SK-N-SH (cell line): ENCODE data around the gene XIRP1. TPM values are rescaled to one million over a fixed set of nuclear protein-coding genes. Genes with fewer than 3 reads are reported as not detected.

Experiments used
- CTCF ChIA-PET: fragments of 300-600, 350-600 bp; formaldehyde crosslinking; extraction: SDS; loops from one replicate; lab custom pipeline; 2021; lab: Yijun Ruan, JAX
- POLR2A ChIA-PET: fragments of 350-600 bp; sonication (Branson Sonifier 250); formaldehyde crosslinking; extraction: SDS; loops from one replicate; lab custom pipeline; 2020; ENCODE audit warnings: antibody characterized with exemption, inconsistent platforms; lab: Yijun Ruan, JAX
- DNase-seq: peaks from one replicate; pipeline ENCODE4 v3.0.0; 2012
- H2AFZ ChIP-seq: fragments of 200-600 bp; sonication (generic); 2 replicates; pipeline ENCODE4 v1.8.1; 2016; ENCODE audit warnings: antibody characterized with exemption, mild to moderate bottlenecking, low read depth
- H3F3A ChIP-seq: fragments of 200-600 bp; sonication (generic); replicated peaks from 2 replicates; pipeline ENCODE3; 2016; ENCODE audit warnings: antibody characterized with exemption, mild to moderate bottlenecking; ENCODE audit not compliant: insufficient read depth
- H3K27ac ChIP-seq, 2 experiments: fragments of 200-500 bp in 1 of 2; fragments of 200-600 bp in 1 of 2; sonication (Bioruptor generic) in 1 of 2; sonication (generic), shearing (Covaris generic) in 1 of 2; 2 replicates each; pipeline versions ENCODE4 v1.5.1 to v1.6.1; 2014 to 2016; ENCODE audit warnings: low read depth in 2 of 2, inconsistent platforms in 1 of 2, low read length in 1 of 2, mild to moderate bottlenecking in 1 of 2, mixed read lengths in 1 of 2
- H3K27me3 ChIP-seq: fragments of 200-600 bp; sonication (generic), shearing (Covaris generic); 2 replicates; pipeline ENCODE4 v1.6.1; 2016; ENCODE audit warnings: mixed run types; ENCODE audit not compliant: insufficient read depth
- H3K36me3 ChIP-seq, 2 experiments: fragments of 200-500 bp in 1 of 2; fragments of 200-600 bp in 1 of 2; sonication (Bioruptor generic) in 1 of 2; sonication (generic) in 1 of 2; replicated peaks in 1 of 2; 2 replicates each; pipeline versions ENCODE3 to v1.5.1; 2014 to 2016; ENCODE audit warnings: low read length in 1 of 2, mild to moderate bottlenecking in 1 of 2; ENCODE audit not compliant: insufficient read depth in 2 of 2, control insufficient read depth in 1 of 2
- H3K4me1 ChIP-seq, 2 experiments: fragments of 200-500 bp in 1 of 2; fragments of 200-600 bp in 1 of 2; sonication (Bioruptor generic) in 1 of 2; sonication (generic), shearing (Covaris generic) in 1 of 2; 2 replicates each; pipeline versions ENCODE4 v1.5.1 to v1.6.1; 2014 to 2016; ENCODE audit warnings: low read depth in 1 of 2, low read length in 1 of 2, mixed run types in 1 of 2; ENCODE audit not compliant: insufficient read depth in 2 of 2, control insufficient read depth in 1 of 2
- H3K4me2 ChIP-seq: fragments of 200-600 bp; sonication (generic), shearing (Covaris generic); 2 replicates; pipeline ENCODE4 v1.6.1; 2017; ENCODE audit warnings: mixed run types
- H3K4me3 ChIP-seq, 2 experiments: fragments of 200-500 bp in 1 of 2; fragments of 200-600 bp in 1 of 2; sonication (Bioruptor generic) in 1 of 2; sonication (generic), shearing (Covaris generic) in 1 of 2; 2 replicates each; pipeline versions ENCODE4 v1.5.1 to v1.8.1; 2014 to 2016; ENCODE audit warnings: low read depth in 2 of 2, inconsistent platforms in 1 of 2, low read length in 1 of 2, mild to moderate bottlenecking in 1 of 2, mixed read lengths in 1 of 2, moderate library complexity in 1 of 2
- H3K79me2 ChIP-seq: fragments of 200-600 bp; sonication (generic); 2 replicates; pipeline ENCODE4 v1.8.1; 2017; ENCODE audit warnings: mild to moderate bottlenecking; ENCODE audit not compliant: insufficient read depth
- H3K9ac ChIP-seq: fragments of 200-600 bp; sonication (generic); 2 replicates; pipeline ENCODE4 v1.6.1; 2017; ENCODE audit warnings: mixed run types
- H3K9me2 ChIP-seq: fragments of 200-600 bp; sonication (generic); 2 replicates; pipeline ENCODE4 v1.6.1; 2017; ENCODE audit warnings: mixed run types
- H3K9me3 ChIP-seq: fragments of 200-600 bp; sonication (generic); 2 replicates; pipeline ENCODE4 v1.6.1; 2017; ENCODE audit warnings: mixed run types, mild to moderate bottlenecking, moderate library complexity
- H4K20me1 ChIP-seq: fragments of 200-600 bp; sonication (generic); 2 replicates; pipeline ENCODE4 v1.6.1; 2017; ENCODE audit warnings: mild to moderate bottlenecking, mixed run types; ENCODE audit not compliant: insufficient read depth
- ELF1 ChIP-seq: IDR thresholded peaks from 2 replicates; pipeline ENCODE4 v1.4.0; 2012
- EP300 ChIP-seq, 2 experiments: IDR thresholded peaks; 2 replicates each; pipeline versions ENCODE4 v1.4.0 to v1.6.1; 2012; ENCODE audit warnings: borderline replicate concordance in 1 of 2, low read depth in 1 of 2, low read length in 1 of 2
- FOSL2 ChIP-seq: IDR thresholded peaks from 2 replicates; pipeline ENCODE4 v1.4.0; 2012; ENCODE audit warnings: low read depth, mild to moderate bottlenecking, moderate library complexity, borderline replicate concordance
- FOXM1 ChIP-seq: IDR thresholded peaks from 2 replicates; pipeline ENCODE4 v1.4.0; 2012; ENCODE audit warnings: low read depth, mild to moderate bottlenecking
- GABPA ChIP-seq: IDR thresholded peaks from 2 replicates; pipeline ENCODE4 v1.4.0; 2012; ENCODE audit warnings: low read depth, mild to moderate bottlenecking
- JUND ChIP-seq: IDR thresholded peaks from 2 replicates; pipeline ENCODE4 v1.4.0; 2012
- MEF2A ChIP-seq: IDR thresholded peaks from 2 replicates; pipeline ENCODE4 v1.4.0; 2012; ENCODE audit warnings: low read depth, borderline replicate concordance
- NRF1 ChIP-seq: IDR thresholded peaks from 2 replicates; pipeline ENCODE4 v1.6.1; 2012; ENCODE audit warnings: low read depth, mild to moderate bottlenecking, low read length
- POLR2AphosphoS5 ChIP-seq: IDR thresholded peaks from 2 replicates; pipeline ENCODE4 v1.6.1; 2012; ENCODE audit warnings: low read depth, low read length
- RAD21 ChIP-seq: IDR thresholded peaks from 2 replicates; pipeline ENCODE4 v1.6.1; 2012; ENCODE audit warnings: mild to moderate bottlenecking, low read length
- RFX5 ChIP-seq: IDR thresholded peaks from 2 replicates; pipeline ENCODE4 v1.6.1; 2012; ENCODE audit warnings: mild to moderate bottlenecking, improper control_type of control experiment, low read length
- SIN3A ChIP-seq: IDR thresholded peaks from 2 replicates; pipeline ENCODE4 v1.6.1; 2012; ENCODE audit warnings: low read depth, mild to moderate bottlenecking, low read length, moderate library complexity, borderline replicate concordance
- SMC3 ChIP-seq: IDR thresholded peaks from 2 replicates; pipeline ENCODE4 v1.6.1; 2012; ENCODE audit warnings: low read depth, low read length, improper control_type of control experiment
- TAF1 ChIP-seq: IDR thresholded peaks from 2 replicates; pipeline ENCODE4 v1.6.1; 2012; ENCODE audit warnings: low read depth, mild to moderate bottlenecking, low read length, moderate library complexity, borderline replicate concordance
- TCF12 ChIP-seq: IDR thresholded peaks from 2 replicates; pipeline ENCODE4 v1.4.0; 2012
- WGBS: methylation state at CpG from one replicate; pipeline ENCODE4 v1.1.6; 2017; ENCODE audit warnings: low lambda C conversion rate; 5-methylcytosine and 5-hydroxymethylcytosine counted together
- polyA plus RNA-seq, 3 experiments: library from polyadenylated mRNA; depleted of rRNA; stranded (reverse); fragments of >200 nt; gene quantifications; 2 replicates each; pipeline ENCODE4 v1.2.3, GENCODE V29; 2012
- TF ChIP-seq, protein P1 (sequence below): IDR thresholded peaks from 2 replicates; pipeline ENCODE4; 2012
- TF ChIP-seq, protein P2 (sequence below): fragments of 200-600 bp; sonication (generic); IDR thresholded peaks from 2 replicates; pipeline ENCODE4 v1.6.1; 2017; ENCODE audit warnings: antibody characterized with exemption, mild to moderate bottlenecking, moderate library complexity
- TF ChIP-seq, protein P3 (sequence below): fragments of 150-350 bp; IDR thresholded peaks from 2 replicates; pipeline ENCODE4 v1.6.1; 2017; ENCODE audit warnings: antibody characterized with exemption, low read length, low read depth, borderline replicate concordance

XIRP1 gene
- polyA plus RNA-seq, 1 of the 3 experiments (the other 2 are of a cell fraction) = not detected

DNA sequence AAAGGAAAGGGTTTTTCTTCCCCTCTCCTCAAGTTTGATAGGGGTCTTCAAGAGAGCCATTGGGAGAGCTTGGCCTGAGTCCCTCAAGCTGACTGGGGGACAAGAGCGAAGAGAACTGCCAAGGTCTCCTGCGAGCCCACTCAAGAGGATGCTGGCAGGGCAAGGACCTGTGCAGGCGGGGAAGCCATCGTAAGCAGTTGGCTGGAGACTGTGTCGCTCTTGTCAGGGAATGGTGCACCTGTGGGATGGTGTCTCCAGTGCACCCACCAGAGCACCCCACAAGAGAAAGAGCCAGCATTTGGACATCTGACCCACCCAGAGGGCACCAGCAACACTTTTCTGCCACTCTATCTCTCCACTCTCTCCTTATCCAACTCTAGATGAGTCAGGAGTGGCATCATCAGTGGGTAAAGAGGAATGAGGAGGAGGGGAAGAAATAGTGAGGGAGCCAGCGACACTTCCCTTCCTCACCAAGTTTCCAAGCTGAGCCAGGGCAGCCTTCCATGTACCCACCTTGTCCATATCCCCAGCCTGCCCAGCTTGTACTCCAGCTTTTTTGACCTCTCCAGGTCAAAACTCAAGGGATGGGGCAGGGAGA lies 13.6 kb upstream of the XIRP1 start:
- Histone ChIP-seq H3K9me3 (no peaks in the 10 kb centered on the region), H3K4me1 (no peaks in the 10 kb centered on the region), H3K4me3 (no peak overlapping the region), H3K27ac (no peak overlapping the region), H3K9ac (no peak overlapping the region), H3K79me2 (no peaks in the 10 kb centered on the region), H2AFZ (no peak overlapping the region), H3K4me2 (no peak overlapping the region), H4K20me1 (no peaks in the 10 kb centered on the region), H3F3A (no peaks in the 10 kb centered on the region), H3K9me2 (no peaks in the 10 kb centered on the region), H3K27me3 (peaks cover 28% of the 10 kb centered on the region; the same call in 1 of the 2 replicates), H3K36me3 (no peaks in the 10 kb centered on the region)
- ChIA-PET CTCF (interaction anchor here (0.8 to 1.9 kb wide), 4 partner anchors 17 to 86 kb away, joined by 3 to 9 read pairs (median 8); no protein-coding TSS in a partner anchor), POLR2A (no interaction called here)
- WGBS = 76% methylated on average over 5 of the region's 6 CpGs
- TF ChIP-seq, protein P1, sequence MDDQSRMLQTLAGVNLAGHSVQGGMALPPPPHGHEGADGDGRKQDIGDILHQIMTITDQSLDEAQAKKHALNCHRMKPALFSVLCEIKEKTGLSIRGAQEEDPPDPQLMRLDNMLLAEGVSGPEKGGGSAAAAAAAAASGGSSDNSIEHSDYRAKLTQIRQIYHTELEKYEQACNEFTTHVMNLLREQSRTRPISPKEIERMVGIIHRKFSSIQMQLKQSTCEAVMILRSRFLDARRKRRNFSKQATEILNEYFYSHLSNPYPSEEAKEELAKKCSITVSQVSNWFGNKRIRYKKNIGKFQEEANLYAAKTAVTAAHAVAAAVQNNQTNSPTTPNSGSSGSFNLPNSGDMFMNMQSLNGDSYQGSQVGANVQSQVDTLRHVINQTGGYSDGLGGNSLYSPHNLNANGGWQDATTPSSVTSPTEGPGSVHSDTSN = no peak
- TF ChIP-seq RAD21 (no peak), ELF1 (no peak), FOSL2 (no peak), EP300 (IDR thresholded peaks at IDR 0.05; ENCODE audit: borderline replicate concordance in 1 of 2, low read depth in 1 of 2, low read length in 1 of 2) (no peak), RFX5 (no peak), GABPA (no peak), NRF1 (no peak), FOXM1 (no peak), SIN3A (no peak), JUND (no peak), TCF12 (no peak), MEF2A (no peak)
- TF ChIP-seq, protein P2, sequence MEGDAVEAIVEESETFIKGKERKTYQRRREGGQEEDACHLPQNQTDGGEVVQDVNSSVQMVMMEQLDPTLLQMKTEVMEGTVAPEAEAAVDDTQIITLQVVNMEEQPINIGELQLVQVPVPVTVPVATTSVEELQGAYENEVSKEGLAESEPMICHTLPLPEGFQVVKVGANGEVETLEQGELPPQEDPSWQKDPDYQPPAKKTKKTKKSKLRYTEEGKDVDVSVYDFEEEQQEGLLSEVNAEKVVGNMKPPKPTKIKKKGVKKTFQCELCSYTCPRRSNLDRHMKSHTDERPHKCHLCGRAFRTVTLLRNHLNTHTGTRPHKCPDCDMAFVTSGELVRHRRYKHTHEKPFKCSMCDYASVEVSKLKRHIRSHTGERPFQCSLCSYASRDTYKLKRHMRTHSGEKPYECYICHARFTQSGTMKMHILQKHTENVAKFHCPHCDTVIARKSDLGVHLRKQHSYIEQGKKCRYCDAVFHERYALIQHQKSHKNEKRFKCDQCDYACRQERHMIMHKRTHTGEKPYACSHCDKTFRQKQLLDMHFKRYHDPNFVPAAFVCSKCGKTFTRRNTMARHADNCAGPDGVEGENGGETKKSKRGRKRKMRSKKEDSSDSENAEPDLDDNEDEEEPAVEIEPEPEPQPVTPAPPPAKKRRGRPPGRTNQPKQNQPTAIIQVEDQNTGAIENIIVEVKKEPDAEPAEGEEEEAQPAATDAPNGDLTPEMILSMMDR = no peak
- no peak for DNase-seq

DNA sequence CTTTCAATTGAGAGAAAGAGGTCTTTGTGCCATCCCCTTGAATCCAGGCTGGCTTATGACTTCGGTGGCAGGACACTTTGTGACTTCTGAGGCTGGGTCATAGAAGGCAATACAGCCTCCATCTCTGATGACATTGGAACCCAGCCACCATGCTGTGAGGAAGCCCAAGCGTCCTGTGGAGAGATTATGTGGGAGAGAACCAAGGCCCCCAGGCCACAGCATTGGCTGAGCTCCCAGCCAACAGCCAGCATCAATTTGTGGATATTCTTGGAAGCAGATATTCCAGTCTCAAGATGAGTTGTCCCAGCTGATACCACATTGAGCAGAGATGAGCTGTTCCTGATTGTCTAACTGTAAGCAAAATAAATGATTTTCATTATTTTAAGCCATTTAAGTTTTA lies 12.7 kb upstream of the XIRP1 start:
- no peaks in the 10 kb centered on the region for H3F3A ChIP-seq
- H3K9me3 ChIP-seq = no peaks in the 10 kb centered on the region
- H3K27me3 ChIP-seq = peaks cover 28% of the 10 kb centered on the region; the same call in 1 of the 2 replicates
- H3K4me3 ChIP-seq = no peak overlapping the region
- H3K27ac ChIP-seq = no peak overlapping the region
- H3K36me3 ChIP-seq = no peaks in the 10 kb centered on the region
- H3K79me2 ChIP-seq = no peaks in the 10 kb centered on the region
- CTCF ChIA-PET = interaction anchor here (1.4 to 1.9 kb wide), 3 partner anchors 16 to 86 kb away, joined by 7 to 9 read pairs (median 8); no protein-coding TSS in a partner anchor
- H2AFZ ChIP-seq = no peak overlapping the region
- no peaks in the 10 kb centered on the region for H4K20me1 ChIP-seq
- DNase-seq = no peak
- H3K4me1 ChIP-seq = no peaks in the 10 kb centered on the region
- no CpG with 5 or more reads among the region's 2 CpGs for WGBS
- TF ChIP-seq FOXM1 (no peak), GABPA (no peak), MEF2A (no peak), POLR2AphosphoS5 (no peak), SMC3 (no peak), RFX5 (no peak), TAF1 (no peak), ELF1 (no peak)
- TF ChIP-seq, protein P3, sequence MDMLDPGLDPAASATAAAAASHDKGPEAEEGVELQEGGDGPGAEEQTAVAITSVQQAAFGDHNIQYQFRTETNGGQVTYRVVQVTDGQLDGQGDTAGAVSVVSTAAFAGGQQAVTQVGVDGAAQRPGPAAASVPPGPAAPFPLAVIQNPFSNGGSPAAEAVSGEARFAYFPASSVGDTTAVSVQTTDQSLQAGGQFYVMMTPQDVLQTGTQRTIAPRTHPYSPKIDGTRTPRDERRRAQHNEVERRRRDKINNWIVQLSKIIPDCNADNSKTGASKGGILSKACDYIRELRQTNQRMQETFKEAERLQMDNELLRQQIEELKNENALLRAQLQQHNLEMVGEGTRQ = no peak
- H3K4me2 ChIP-seq = no peak overlapping the region
- no peak overlapping the region for H3K9ac ChIP-seq
- POLR2A ChIA-PET = no interaction called here
- H3K9me2 ChIP-seq = no peaks in the 10 kb centered on the region
